NCI-H774 (cell line): ENCODE results near the gene PSAT1.

Experiments
- DNase-seq: peaks from one replicate; lab custom pipeline; 2025; lab: John Stamatoyannopoulos, UW

The PSAT1 gene

GRCh38 chr9:78365748-78366697, 69.1 kb downstream of the PSAT1 start:
- no peak for DNase-seq

GRCh38 chr9:78366827-78367226, 69.9 kb downstream of the PSAT1 start:
- DNase-seq = no peak

GRCh38 chr9:78368236-78368635, 71.3 kb downstream of the PSAT1 start:
- no peak for DNase-seq

- DNase-seq = peak; percentile 37
Observed at GRCh38 chr9:78369639-78370219, 72.8 kb downstream of the PSAT1 start.

- no peak for DNase-seq
Observed at GRCh38 chr9:78370991-78371390, 74.1 kb downstream of the PSAT1 start.

- DNase-seq = no peak
Observed at GRCh38 chr9:78371981-78372380, 75.1 kb downstream of the PSAT1 start.
